ENCODE data around the gene PLEKHM3.
A peak's percentile ranks its signal among the peaks of the same experiment; 100 is the strongest.
"Not testable (repeated sequence)": the region's sequence is repeated elsewhere in the genome, so short reads cannot be mapped to it uniquely, and the experiment has no call there.

The PLEKHM3 gene

DNA sequence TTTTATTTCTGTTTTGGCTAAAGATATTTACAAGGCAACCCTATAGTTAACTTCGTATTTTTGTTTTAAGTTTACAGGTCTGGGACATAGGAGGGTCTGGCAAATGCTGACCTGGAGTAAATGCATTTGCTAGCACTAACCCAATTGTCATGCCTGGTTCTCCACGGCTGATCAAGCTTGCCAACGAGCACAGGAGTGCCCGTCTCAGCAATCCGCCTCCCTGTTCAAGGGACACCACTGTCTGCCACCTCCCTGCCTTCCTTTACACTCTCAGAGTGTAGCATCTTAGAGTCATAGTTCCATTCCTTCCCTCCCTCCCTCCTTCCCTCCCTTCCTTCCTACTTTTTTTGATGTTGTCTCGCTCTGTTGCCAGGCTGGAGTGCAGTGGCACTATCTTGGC is 104.6 kb downstream of the PLEKHM3 start:
- DNase-seq: no peak

DNA sequence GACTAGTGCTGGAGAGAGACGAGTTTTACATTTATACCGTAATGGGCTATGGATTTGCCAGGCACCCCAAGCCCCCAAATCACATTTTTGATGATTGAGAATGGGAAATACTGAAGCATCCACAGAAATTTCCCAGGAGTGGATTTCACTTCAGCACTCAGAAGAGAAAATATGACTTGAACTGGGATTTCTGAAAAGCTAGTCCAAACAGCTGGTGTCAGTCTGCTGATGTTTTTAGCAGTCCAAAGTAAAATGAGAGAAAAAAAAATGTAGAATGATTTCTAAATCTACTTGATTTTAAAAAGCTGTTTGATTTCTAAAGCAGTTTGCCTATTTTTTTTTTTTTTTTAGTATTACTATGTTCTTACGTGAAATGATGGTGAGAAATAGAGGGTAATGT is 105.0 kb downstream of the PLEKHM3 start:
- no peak for DNase-seq

DNA sequence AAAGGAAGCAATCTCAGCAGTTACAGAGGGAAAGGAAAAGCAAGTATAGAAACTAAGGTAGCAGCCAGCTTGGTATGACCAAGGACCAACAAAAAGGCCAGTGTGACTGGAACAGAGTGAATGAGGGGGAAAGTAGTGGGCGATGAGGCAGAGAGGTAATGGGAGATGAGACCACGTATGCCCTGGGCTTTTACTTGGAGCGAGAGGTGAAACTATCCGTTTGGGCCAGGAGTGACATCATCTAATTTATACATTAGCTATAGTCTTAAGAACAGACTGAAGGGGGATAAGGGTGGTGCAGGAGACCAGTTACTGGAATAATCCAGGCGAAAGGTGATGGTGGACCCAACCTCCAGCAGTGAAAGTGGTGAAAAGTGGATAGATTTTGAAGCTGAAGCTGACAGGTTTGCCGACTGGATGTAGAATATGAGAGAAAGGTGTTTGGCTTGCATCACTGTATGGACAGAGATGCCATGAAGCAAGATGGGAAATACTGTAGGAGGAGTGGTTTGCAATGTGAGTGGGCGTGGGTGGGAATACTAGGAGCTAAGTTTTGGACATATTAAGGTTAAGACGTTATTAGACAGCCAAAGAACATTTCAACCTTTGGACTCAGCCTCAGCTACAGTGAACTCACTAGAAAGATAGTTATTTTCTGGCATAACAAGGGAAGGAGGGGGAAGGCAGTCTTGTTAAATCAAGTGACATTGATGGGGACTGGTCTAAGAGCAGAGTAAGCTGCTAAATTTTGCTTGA is 106.0 kb downstream of the PLEKHM3 start:
- DNase-seq: no peak

DNA sequence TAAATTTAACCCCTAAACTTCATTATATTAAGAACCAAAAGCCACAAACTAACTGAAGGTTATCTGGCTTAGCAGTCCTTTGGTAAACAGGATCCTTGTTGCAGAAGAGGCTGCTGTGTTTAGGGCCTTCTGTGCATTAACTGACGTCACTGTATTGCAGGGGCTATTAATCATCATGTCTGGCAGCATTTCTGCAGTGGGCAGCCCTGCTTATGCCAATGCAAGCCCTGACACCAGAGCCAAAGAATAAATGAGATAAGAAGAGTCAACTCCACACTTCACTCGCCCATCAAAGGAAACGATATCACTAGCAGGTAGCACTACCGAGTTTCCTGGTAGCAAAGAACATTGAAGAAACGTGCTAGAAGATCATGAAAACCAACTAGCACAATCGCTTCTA is 110.6 kb downstream of the PLEKHM3 start:
- no peak for DNase-seq

DNA sequence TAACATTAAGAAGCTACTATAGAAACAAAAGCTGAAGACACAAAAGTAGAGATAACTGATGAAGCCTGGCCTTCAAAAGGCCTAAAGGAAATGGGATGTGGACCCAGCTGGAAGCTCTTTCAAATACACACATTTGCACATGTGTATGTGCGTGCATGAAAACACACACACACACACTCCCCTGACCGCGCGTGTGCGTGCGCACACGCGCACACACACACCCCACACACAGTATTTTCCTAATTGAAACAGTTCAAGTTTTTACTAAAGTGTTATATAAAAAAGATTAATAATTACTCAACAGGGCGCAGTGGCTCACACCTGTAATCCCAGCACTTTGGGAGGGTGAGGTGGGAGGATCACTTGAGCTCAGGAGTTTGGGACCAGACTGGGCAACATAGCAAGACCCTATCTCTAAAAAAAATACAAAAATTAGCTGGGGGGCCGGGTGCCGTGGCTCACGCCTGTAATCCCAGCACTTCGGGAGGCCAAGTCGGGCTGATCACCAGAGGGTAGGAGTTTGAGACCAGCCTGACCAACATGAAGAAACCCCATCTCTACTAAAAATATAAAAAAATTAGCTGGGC is 111.5 kb downstream of the PLEKHM3 start:
- DNase-seq: no peak

DNA sequence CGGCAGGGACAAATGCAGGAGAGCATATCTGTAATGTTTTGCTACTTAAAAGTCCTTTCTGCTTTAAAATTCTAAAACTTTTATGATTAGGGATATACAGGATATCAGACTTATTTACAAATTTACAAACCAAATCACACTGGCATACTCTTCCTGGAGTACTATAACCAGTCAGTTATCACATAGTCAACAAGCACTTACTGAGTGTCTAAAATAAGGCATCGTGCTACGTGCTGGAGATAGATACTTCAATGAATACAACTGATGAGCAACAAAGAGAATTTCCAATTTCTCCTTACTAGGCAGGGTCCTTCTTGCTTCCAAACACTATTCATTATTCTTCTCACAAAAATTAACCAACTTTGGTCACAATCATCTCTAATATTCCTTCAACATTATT is 113.5 kb downstream of the PLEKHM3 start:
- no peak for DNase-seq

DNA sequence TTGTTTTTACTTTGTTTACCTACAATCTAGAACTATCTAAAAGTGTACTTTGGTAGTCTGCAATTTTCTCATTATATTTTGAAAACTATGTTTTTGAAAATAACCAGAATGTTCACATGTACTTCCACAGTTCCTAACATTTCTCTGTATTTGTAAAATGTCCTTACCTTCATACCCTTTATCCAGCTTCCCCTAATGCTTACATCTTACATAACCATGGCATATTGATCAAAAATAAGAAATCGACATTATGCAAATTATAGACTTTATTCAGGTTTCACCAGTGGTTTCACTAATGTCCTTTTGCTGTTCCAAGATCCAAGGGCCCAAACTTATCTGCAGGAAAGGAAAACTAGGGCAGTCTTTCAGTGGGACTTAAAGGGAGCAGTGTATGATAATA is 114.1 kb downstream of the PLEKHM3 start:
- DNase-seq: no peak

DNA sequence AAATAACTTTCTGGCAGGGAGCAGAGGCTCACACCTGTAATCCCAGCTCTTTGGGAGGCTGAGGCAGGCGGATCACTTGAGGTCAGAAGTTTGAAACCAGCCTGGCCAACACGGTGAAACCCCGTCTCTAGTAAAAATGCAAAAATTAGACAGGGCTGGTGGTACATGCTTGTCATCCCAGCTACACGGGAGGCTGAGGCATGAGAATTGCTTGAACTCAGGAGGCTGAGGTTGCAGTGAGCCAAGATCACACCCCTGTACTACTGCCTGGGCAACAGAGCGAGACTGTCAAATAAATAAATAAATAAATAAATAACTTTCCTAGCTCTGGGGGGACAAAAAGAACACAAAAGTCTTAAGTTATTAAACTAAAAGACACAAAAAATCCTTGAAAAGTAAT is 118.8 kb downstream of the PLEKHM3 start:
- DNase-seq: not testable (repeated sequence)

DNA sequence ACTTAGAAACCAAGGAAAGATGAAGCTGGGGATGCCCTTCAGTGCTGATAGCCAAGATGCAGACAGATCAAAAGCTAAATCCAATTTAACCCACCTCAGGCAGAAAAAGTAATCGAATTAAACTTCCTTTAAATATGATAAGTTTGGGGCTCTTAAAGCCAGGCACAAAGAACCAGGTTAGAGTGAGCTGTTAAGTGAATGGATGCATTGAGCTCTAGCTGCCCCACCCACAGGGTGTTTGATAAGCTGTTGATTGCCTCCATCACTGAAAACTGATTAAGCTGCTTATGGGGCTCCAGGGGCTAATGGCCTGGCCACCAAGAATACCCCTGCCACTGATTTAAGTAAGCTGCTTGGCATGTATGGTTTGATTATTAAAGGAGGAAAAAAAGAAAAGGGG is 119.8 kb downstream of the PLEKHM3 start:
- DNase-seq: no peak

DNA sequence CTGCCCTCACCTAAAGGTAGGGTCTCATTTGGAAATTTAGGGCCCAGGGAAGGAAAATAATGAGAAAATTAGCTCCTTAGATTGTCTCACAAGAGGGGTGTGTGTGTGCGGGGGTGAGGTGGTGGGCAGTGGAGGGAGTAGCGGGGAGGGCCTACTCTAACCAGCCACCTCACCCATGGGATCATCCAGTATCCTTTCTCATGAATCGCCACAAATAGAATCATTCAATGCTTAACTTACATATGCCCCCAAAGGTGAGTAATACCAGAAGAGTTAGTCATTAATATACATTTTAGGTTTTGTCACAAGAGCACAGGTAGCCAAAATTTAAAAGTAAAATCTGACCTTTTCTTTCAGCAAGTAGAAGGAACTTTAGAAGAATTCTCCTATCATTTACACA is 122.1 kb downstream of the PLEKHM3 start:
- DNase-seq: no peak

DNA sequence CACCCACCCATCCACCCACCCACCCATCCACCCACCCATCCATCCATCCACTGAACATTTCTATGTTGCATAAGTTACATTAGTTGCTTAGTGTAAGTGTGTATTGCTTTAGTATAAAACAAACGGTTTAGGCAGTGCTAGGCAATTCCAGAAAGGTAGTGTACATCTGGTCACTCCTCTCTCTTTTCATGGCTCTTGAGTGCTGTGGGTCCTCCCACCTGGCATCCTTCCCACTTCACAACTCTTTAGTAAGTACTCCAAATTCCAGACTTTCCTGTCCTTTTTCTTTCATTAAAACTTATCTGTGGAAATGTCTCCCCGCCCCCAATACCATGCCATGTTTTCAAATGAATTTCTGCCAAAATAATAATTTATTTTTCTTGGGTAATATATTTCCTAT is 122.5 kb downstream of the PLEKHM3 start:
- DNase-seq: no peak

DNA sequence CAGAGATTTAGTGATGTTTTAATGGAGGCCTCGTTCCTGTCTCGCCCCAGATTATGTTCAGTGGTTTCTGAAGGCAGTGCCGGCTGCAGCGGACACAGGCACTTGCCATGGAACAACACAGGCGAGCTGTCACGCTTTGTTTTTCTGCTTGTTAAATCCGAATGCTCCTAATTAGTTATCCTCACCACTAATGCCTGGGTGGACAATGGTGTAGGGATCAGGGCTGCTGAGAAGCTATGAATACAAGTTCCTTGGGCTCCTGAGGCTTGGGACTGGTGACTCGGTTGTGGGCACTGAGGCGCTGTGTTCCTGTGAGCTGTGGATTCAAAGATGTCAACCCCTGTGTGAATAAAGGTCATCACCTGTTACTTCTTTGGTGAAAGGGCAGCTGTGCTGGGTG is 123.5 kb downstream of the PLEKHM3 start:
- peak; percentile 89 for DNase-seq

DNA sequence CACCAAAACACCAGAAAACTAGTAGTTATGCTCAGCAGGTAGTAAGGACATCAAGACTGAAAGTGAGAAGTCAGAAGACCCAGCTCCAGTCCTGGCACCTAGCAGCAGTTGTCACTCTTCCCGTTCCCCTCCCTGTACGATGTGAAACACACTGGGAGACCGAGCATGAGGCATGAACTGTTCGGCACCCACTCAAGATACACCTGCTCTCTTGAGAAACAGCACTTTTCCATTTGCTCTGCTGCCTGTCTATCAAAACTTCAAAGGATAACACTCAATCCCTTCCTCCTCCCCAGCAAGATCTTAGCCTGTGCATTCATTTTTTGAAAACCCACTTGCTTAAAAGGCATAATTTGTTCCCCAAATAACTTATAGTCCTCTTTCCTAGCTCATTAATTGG is 123.9 kb downstream of the PLEKHM3 start:
- DNase-seq: no peak

DNA sequence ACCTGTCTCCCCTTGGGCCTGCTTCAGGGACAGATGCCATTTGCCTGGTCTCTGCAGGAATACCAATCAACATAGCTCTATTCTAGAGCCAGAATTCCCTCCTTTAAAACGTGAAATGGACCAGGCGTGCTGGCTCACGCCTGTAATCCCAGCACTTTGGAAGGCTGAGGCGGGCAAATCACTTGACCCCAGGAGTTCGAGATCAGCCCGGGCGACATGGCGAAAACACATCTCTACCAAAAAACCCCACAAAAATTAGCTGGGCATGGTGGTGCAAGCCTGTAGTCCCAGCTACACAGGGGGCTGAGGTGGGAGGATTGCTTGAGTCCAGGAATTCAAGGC is 127.0 kb downstream of the PLEKHM3 start:
- no peak for DNase-seq

DNA sequence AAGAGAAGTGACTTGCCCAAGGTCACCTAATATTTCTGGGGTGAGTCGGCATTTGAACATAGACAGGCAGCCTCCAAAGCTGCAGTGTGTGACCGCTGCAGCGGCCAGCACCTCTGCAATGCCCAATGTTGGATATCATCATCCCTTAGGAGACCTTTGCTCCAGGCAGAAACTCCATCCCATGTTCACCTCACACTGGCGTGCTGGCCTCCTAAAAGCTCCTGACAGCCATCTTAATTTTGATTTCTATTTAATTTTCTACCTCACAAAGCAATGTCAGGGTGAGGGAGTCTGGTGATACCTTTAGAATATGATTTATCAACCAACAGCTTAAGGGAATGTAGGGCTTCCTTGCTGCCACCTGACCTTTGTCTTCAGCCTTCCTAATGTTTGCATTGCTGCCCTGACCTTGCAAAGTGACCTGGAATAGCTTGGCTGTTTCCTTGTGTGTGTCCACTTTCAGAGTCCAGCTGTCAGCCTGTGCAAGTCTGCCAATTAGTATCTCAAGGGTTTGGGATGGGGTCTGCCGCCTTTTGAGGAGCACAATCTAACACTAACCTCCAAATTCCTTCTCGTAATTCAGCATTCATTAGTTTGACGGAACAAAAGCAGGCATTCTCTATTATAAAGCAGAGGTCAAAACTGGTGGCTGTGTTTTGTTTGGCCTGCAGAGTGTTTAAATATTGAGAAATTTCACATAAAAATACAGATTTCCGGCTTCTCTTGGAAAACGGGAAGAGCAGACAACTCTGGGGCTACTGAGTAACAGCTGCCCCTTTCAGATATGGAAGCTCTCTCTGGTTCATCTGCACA is 127.6 kb downstream of the PLEKHM3 start:
- peak; percentile 70 for DNase-seq

DNA sequence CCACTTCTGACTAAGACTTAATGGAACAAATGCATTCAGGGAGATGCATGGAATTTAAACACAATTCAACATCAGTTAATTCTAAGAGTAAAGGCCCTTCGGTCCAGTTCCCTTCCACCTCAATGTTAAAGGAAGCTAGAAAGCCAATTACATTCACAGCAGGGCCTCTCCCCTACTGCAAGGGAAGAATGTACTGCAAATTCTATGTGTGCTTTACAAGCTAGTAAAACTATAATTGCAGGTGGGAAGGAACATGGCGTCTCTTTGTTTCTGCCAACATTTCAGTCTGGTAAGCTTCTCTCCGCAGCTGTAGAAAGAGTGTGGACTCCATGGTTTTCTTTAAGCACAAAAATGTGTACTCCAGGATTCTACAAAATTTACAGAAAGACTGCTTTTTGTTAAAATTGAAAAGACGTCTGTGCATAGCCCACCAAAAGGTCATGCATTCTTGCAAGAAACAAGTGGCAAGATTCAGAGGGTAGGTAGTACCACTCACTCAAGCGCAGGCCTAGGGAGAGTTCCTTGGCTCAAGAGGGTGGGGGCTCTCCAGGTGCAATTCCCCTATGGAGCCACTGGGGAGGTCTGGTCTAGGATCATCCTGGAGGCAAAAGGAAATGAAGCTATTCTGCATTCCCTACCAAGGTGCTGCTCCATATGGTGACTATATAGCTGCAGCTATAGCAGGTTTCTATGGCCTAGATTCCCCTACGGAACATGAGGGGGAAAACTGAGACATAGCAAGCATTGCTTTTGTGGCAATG is 128.6 kb downstream of the PLEKHM3 start:
- peak; percentile 48 for DNase-seq

DNA sequence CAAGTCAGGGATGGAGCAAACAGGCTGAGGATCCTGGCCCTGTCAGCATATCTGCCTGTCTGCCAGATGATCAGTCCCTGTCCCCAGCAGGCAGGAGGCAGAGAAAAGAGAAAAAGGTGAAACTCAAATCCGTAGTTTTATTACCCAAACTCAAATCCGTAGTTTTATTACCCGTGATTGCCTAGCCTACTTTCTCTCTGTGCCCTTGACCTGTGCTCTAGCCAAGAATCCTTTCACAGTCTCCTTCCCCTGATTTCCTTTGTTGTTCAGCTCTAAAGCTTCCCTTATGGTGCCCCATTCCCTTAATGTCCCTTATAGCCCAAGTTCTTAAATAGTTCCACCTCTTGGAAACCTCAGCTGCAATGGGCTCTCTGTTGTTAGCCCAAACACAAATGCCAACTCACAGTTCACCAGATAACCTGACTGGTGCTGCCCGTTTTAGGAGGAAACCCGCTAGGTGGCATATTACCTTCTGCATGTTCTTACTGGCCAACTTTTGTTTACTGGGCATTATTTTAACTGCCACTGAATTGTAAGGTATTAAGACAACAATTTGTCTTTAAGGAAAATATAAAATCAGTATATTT is 130.0 kb downstream of the PLEKHM3 start:
- no peak for DNase-seq

DNA sequence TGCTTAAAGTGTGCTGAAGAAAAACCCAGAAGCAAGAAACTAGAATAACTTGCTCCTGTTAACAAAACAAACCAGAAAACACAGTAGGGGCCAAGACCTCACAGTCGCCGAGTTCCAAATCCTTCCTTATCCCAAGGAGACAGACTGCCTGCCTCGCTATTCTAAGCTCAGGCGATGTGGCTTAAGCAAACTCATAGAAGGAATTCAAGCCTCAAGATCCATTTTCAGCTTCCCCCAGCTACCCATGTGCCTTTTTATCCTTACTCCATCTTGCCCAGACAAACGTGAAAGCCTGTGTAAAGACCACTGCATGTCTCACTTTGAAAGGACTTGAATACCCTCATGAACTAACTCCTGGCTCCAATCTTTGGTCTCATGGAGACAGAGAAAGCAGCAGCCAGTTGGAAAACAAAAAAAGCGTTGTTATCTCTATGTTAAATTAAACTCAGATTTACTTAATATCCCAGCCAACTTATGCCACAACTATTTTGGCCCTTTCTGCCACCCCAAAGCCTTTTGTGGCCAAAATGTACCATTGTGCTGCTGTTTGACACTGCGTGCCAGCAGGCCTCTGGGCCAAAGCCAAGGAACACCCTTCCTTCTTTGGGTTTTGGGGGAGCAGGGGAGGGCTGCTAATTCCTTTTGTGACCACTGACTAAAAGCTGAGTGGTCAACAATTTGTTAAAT is 132.5 kb downstream of the PLEKHM3 start:
- DNase-seq: peak; percentile 20

DNA sequence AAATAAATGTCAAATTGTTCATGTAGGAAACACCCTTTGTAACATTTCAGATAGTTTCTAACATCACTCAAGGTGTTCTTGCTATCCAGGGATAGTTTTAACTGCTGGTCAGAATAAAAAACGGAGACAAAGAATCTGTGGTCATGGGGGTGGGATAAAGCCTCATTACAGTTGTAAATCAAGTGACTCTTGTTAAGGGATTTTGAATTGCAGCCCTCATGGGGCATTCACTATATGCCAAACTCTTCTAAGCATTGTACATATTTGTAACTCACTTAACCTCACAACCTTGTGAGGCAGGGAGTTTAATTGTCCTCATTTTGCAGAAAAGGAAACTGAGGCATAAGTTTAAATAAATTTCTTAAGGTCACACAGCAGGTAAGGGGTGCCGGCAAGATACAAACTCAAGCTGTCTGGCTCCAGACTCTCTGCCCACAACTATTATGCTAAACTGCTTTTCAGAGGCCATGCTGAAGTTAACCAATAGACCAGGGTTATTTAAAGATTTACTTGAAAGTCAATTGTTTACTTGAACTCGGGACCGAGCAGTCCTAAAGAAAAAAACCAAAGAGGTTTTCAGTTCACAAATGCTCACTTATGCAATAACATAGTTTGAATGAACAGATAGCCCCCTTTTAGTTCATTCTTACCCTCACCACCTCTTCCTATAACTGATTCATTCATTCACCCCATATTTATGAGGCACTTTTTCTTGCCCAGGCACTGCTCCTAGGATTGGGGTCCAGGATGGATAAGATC is 134.1 kb downstream of the PLEKHM3 start:
- DNase-seq: no peak

DNA sequence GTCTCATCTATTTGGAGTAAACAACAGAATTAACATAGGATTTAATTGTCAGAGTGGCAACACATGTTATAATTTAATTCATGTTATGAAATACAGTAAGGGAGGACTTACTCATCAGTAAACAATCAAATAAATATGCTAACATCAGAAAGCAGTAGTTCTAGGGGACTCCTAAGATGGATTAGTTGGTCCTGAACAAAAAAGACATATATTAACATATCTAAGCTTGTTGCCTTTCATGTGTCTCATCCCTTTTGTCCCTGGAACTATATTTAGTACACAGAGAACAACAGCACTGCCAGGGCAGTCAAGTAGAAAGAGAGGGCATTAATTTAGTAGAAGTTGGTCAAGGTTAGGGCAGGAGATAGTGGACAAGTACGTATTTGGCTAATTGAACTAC is 137.8 kb downstream of the PLEKHM3 start:
- no peak for DNase-seq

DNA sequence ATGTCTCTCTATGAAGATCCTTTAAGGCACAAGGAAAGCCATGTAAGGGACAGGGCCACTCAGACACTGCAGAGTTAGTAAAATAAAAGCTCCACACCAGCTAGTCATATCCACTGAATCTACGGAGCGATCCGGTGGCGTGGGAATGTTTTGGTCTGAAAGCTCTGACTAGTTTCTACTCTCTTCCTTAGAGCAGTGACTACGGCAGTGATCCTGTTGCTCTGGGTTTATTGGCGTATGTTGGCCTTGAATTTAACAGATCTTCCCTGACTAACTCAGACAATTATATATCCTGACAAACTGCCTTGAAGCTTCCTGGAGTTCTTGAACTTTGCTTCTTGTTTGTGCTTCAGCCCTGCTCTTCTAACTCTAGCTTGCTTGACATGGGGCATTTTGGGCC is 140.3 kb downstream of the PLEKHM3 start:
- no peak for DNase-seq

DNA sequence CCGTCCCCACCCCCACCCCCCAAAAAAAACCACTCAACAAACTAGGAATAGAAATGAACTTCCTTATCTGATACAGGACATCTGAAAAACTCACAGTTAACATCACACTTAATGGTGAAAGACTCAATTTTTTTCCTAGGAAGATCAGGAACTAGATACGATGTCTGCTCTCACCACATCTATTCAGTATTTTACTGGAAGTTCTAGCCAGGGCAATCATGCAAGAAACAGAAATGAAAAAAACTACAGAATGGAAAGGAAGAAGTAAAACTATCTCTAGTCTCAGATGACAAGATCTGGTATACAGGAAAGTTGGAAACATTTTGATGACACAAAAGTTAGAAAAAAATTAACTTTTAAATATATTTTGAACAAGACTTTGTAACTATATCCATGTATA is 141.2 kb downstream of the PLEKHM3 start:
- no peak for DNase-seq
